Endothelial cell of umbilical vein (primary cell): Measurements from ENCODE around the gene USP34.

Experiments
- POLR2AphosphoS5 ChIP-seq: IDR thresholded peaks from 2 replicates; pipeline ENCODE4 v1.6.1; 2012; ENCODE audit warnings: low read depth, mild to moderate bottlenecking, control low read depth, low read length, moderate library complexity; ENCODE audit not compliant: insufficient read depth
- TF ChIP-seq, protein P1 (sequence below), 2 donors: IDR thresholded peaks; 1 replicate in 1 of 2; 2 replicates in 1 of 2; pipeline ENCODE4 v1.5.1; 2011; ENCODE audit warnings: low read length in 2 of 2, mild to moderate bottlenecking in 2 of 2, moderate library complexity in 2 of 2, control low read depth in 1 of 2, inconsistent platforms in 1 of 2, low read depth in 1 of 2; ENCODE audit not compliant: insufficient read depth in 1 of 2; ENCODE audit errors: extremely low read depth in 1 of 2

DNA sequence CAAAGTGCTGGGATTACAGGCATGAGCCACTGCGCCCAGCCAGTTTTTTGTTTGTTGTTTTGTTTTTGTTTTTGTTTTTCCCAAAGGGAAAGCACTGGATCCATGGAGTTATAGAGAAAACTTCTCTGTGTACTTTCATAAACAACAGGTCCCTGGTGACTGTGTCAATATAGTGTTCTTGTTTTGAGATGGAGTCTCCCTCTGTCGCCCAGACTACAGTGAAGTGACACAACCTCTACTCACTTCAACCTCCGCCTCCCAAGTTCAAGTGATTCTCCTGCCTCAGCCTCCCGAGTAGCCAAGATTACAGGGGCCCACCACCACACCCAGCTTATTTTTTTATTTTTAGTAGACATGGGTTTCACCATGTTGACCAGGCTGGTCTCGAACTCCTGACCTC lies 16.5 kb downstream of the USP34 start:
- no peak for TF ChIP-seq POLR2AphosphoS5
- TF ChIP-seq, protein P1, sequence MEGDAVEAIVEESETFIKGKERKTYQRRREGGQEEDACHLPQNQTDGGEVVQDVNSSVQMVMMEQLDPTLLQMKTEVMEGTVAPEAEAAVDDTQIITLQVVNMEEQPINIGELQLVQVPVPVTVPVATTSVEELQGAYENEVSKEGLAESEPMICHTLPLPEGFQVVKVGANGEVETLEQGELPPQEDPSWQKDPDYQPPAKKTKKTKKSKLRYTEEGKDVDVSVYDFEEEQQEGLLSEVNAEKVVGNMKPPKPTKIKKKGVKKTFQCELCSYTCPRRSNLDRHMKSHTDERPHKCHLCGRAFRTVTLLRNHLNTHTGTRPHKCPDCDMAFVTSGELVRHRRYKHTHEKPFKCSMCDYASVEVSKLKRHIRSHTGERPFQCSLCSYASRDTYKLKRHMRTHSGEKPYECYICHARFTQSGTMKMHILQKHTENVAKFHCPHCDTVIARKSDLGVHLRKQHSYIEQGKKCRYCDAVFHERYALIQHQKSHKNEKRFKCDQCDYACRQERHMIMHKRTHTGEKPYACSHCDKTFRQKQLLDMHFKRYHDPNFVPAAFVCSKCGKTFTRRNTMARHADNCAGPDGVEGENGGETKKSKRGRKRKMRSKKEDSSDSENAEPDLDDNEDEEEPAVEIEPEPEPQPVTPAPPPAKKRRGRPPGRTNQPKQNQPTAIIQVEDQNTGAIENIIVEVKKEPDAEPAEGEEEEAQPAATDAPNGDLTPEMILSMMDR (IDR thresholded peaks at IDR 0.05; ENCODE audit: extremely low read depth in 1 of 2, insufficient read depth in 1 of 2, low read depth in 1 of 2, low read length in 2 of 2): no peak
